WTC11 (cell line): ENCODE data around the gene FNDC3B. TPM values are rescaled to one million over a fixed set of nuclear protein-coding genes. Genes with fewer than 3 reads are reported as not detected.
A peak's percentile ranks its signal among the peaks of the same experiment; 100 is the strongest.

Experiments used
- ATAC-seq: fragments of 200-7000 bp; cut with Tn5 transposase; 2 replicates; pipeline ENCODE4 v1.10.0; 2021; ENCODE audit warnings: mild to moderate bottlenecking, moderate library complexity
- CTCF ChIA-PET: fragments of 300-600 bp; sonication (Branson Sonifier 250); formaldehyde crosslinking; loops from one replicate; lab custom pipeline; 2021; ENCODE audit warnings: antibody characterized with exemption; lab: Charles Lee
- POLR2A ChIA-PET: fragments of 350-600 bp; sonication (Branson Sonifier 250); formaldehyde crosslinking; loops from one replicate; lab custom pipeline; 2021; ENCODE audit warnings: antibody characterized with exemption; lab: Charles Lee
- DNase-seq: peaks from one replicate; pipeline ENCODE4 v3.0.0; 2021; ENCODE audit warnings: low spot score
- H3K27ac Mint-ChIP-seq: 2 replicates; pipeline ENCODE4 v1.8.0; 2021; ENCODE audit warnings: mixed read lengths
- H3K27me3 Mint-ChIP-seq: 2 replicates; pipeline ENCODE4 v1.8.0; 2021; ENCODE audit warnings: low read depth, mild to moderate bottlenecking, moderate library complexity, mixed read lengths
- H3K36me3 Mint-ChIP-seq: 2 replicates; pipeline ENCODE4 v1.8.0; 2021; ENCODE audit warnings: mixed read lengths
- H3K4me1 Mint-ChIP-seq: 2 replicates; pipeline ENCODE4 v1.8.0; 2022; ENCODE audit warnings: mixed read lengths
- H3K4me3 Mint-ChIP-seq: 2 replicates; pipeline ENCODE4 v1.8.0; 2021; ENCODE audit warnings: mild to moderate bottlenecking, moderate library complexity, mixed read lengths
- H3K9me3 Mint-ChIP-seq: 2 replicates; pipeline ENCODE4 v1.8.0; 2021; ENCODE audit warnings: mixed read lengths
- FOXP4 ChIP-seq: sonication (generic); formaldehyde crosslinking; IDR thresholded peaks from 2 replicates; pipeline ENCODE4 v1.8.0; 2022; ENCODE audit warnings: mild to moderate bottlenecking, missing genetic modification reagents
- HMGA2 ChIP-seq: fragments of 250-450 bp; sonication (Bioruptor Pico); IDR thresholded peaks from 2 replicates; pipeline ENCODE4 v1.4.0; 2021; ENCODE audit warnings: mild to moderate bottlenecking, moderate library complexity
- ZMAT4 ChIP-seq: fragments of 250-450 bp; sonication (Bioruptor Pico); IDR thresholded peaks from 2 replicates; pipeline ENCODE4 v1.9.0; 2021; ENCODE audit warnings: mild to moderate bottlenecking
- ZNF281 ChIP-seq: sonication (generic); formaldehyde crosslinking; IDR thresholded peaks from 2 replicates; pipeline ENCODE4 v1.8.0; 2023; ENCODE audit warnings: mild to moderate bottlenecking, missing genetic modification reagents
- ZNF532 ChIP-seq: fragments of 250-450 bp; sonication (Bioruptor Pico); IDR thresholded peaks from 2 replicates; pipeline ENCODE4 v1.9.0; 2021; ENCODE audit warnings: mild to moderate bottlenecking, borderline replicate concordance
- total RNA-seq: library from RNA; stranded (reverse); gene quantifications from 3 replicates; pipeline ENCODE4 v1.2.3, GENCODE V29; 2021

Gene FNDC3B
- total RNA-seq, 1 experiment from 2014 or later = 42.8 TPM

DNA sequence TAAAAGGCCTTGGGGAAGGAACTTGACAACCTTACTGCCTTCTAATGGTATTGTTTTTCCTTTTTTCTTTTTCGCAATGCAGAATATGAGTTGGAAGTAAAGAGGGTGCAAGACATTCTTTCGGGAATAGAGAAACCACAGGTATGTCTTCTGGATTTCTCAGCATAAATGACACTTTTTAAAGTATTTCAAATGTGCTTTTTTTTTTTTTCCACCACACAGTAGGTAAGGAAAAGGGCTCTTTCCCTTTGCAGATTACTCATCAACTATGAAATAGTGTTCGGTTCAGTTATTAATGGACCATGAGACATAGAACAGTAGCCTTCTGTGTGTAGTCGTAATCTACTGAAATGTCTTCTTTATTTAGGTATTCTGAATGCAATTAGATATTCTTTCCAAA, 246.5 kb downstream of the FNDC3B start (continued):
- TF ChIP-seq FOXP4 (CRISPR knock-in tag) = no peak

GRCh38 chr3:172286548-172287148, 247.3 kb downstream of the FNDC3B start:
- Mint-ChIP-seq H3K4me3 (no peak overlapping the region), H3K27ac (peak overlapping the region; percentile 55; the same call in 1 of the 2 replicates)
- no peak for ATAC-seq

More at GRCh38 chr3:172286548-172287148, 247.3 kb downstream of the FNDC3B start:
- no peak for TF ChIP-seq ZNF532 (CRISPR knock-in tag)
- TF ChIP-seq ZMAT4 (CRISPR knock-in tag) = no peak
- no peak for TF ChIP-seq ZNF281 (CRISPR knock-in tag)
- TF ChIP-seq HMGA2 (CRISPR knock-in tag) = no peak
- ChIA-PET POLR2A (no interaction called here), CTCF (interaction anchor here (0.6 kb wide), 1 partner anchor 47 kb away, joined by 6 read pairs; no protein-coding TSS in a partner anchor)
- Mint-ChIP-seq H3K9me3 (no peaks in the 10 kb centered on the region), H3K36me3 (peaks cover 8% of the 10 kb centered on the region), H3K4me1 (peaks cover 15% of the 10 kb centered on the region), H3K27me3 (no peaks in the 10 kb centered on the region)
- no peak for DNase-seq
